HepG2 (cell line): Measurements from ENCODE around the gene SIK3. TPM values are rescaled to one million over a fixed set of nuclear protein-coding genes. Genes with fewer than 3 reads are reported as not detected.

Experiments
- ATAC-seq: fragments of 200-7000 bp; cut with Tn5 transposase; 3 replicates; pipeline ENCODE4 v1.9.1; 2020; ENCODE audit warnings: mild to moderate bottlenecking, moderate library complexity
- BruUV-seq: library from RNA; stranded (reverse); fragments of 400-500 nt; replicated peaks from 2 replicates; lab custom pipeline; 2021; lab: Mats Ljungman, UMichigan
- CTCF ChIA-PET: fragments of 300-600 bp; formaldehyde crosslinking; extraction: SDS; loops from one replicate; lab custom pipeline; 2021; ENCODE audit warnings: low total read pairs, inconsistent platforms, low intra/inter-chr PET ratio; lab: Yijun Ruan, JAX
- POLR2A ChIA-PET: fragments of 350-600 bp; sonication (Branson Sonifier 250); formaldehyde crosslinking; loops from one replicate; lab custom pipeline; 2020; ENCODE audit warnings: antibody characterized with exemption, inconsistent platforms; lab: Yijun Ruan, JAX
- DNase-seq: peaks from one replicate; pipeline ENCODE4 v3.0.0-alpha.2; 2015; ENCODE audit warnings: low spot score
- FAIRE-seq: peaks from 3 replicates; lab custom pipeline; 2011; peaks lifted over from hg19 to GRCh38; lab: Jason Lieb, UNC
- H2AFZ ChIP-seq: one replicate; pipeline ENCODE4 v1.6.1; 2011; ENCODE audit warnings: low read length, inconsistent platforms
- H3K27ac ChIP-seq: fragments of 300-600 bp; 3 replicates; pipeline ENCODE4 v1.8.0; 2011; ENCODE audit warnings: mixed run types, mild to moderate bottlenecking, mixed read lengths, low read length, inconsistent platforms; ENCODE audit not compliant: insufficient read depth; ENCODE audit errors: extremely low read length
- H3K27me3 ChIP-seq, 2 experiments: fragments of 200-600 bp in 1 of 2; 2 replicates in 1 of 2; 3 replicates in 1 of 2; pipeline versions ENCODE4 v1.6.0 to v1.8.0; 2011; ENCODE audit warnings: low read length in 2 of 2, mild to moderate bottlenecking in 2 of 2, moderate library complexity in 2 of 2, inconsistent platforms in 1 of 2; ENCODE audit not compliant: insufficient read depth in 2 of 2, control insufficient read depth in 1 of 2
- H3K36me3 ChIP-seq, 2 experiments: fragments of 200-600 bp in 1 of 2; replicated peaks in 1 of 2; 2 replicates in 1 of 2; 3 replicates in 1 of 2; pipeline versions ENCODE4 v1.5.1 to v1.8.0; 2011; ENCODE audit warnings: low read length in 2 of 2, inconsistent platforms in 1 of 2; ENCODE audit not compliant: insufficient read depth in 2 of 2, control insufficient read depth in 1 of 2
- H3K4me1 ChIP-seq: 2 replicates; pipeline ENCODE4 v1.5.1; 2012; ENCODE audit warnings: low read length, inconsistent platforms; ENCODE audit not compliant: insufficient read depth
- H3K4me2 ChIP-seq: 2 replicates; pipeline ENCODE4 v1.6.0; 2011; ENCODE audit warnings: low read depth, low read length, inconsistent platforms
- H3K4me3 ChIP-seq, 3 experiments: fragments of 200-600 bp in 1 of 3; sonication (generic), shearing (Covaris generic) in 1 of 3; replicated peaks in 1 of 3; 2 replicates each; pipeline ENCODE4 v1.5.1; 2011 to 2016; ENCODE audit warnings: low read length in 3 of 3, inconsistent platforms in 2 of 3, low read depth in 2 of 3, mild to moderate bottlenecking in 2 of 3, control low read depth in 1 of 3, mixed read lengths in 1 of 3; ENCODE audit not compliant: insufficient read depth in 1 of 3
- H3K79me2 ChIP-seq: one replicate; pipeline ENCODE4 v1.6.1; 2011; ENCODE audit warnings: low read length, inconsistent platforms; ENCODE audit not compliant: insufficient read depth
- H3K9ac ChIP-seq: 2 replicates; pipeline ENCODE4 v1.6.0; 2011; ENCODE audit warnings: mild to moderate bottlenecking, low read depth, low read length, inconsistent platforms; ENCODE audit not compliant: insufficient read depth
- H3K9me3 ChIP-seq: 2 replicates; pipeline ENCODE4 v1.5.1; 2012; ENCODE audit warnings: mild to moderate bottlenecking, low read length
- H4K20me1 ChIP-seq: 2 replicates; pipeline ENCODE4 v1.6.0; 2011; ENCODE audit warnings: inconsistent platforms, mild to moderate bottlenecking, low read length, moderate library complexity; ENCODE audit not compliant: insufficient read depth
- JUND ChIP-seq: sonication (generic); formaldehyde crosslinking; IDR thresholded peaks from 2 replicates; pipeline ENCODE4 v1.8.0; 2022; ENCODE audit warnings: mild to moderate bottlenecking, missing genetic modification reagents
- MAF1 ChIP-seq: sonication (generic); formaldehyde crosslinking; IDR thresholded peaks from 2 replicates; pipeline ENCODE4 v1.5.0; 2020; ENCODE audit warnings: missing genetic modification reagents, borderline replicate concordance
- NR2F2 ChIP-seq: IDR thresholded peaks from 2 replicates; pipeline ENCODE4 v1.6.1; 2012; ENCODE audit warnings: low read depth, inconsistent platforms, borderline replicate concordance
- SMAD1 ChIP-seq: sonication (generic); formaldehyde crosslinking; IDR thresholded peaks from 2 replicates; pipeline ENCODE4 v1.4.0; 2020; ENCODE audit warnings: missing genetic modification reagents, low read depth, mild to moderate bottlenecking, borderline replicate concordance
- SNAPC2 ChIP-seq: sonication (generic); formaldehyde crosslinking; IDR thresholded peaks from 2 replicates; pipeline ENCODE4 v1.8.1; 2022; ENCODE audit warnings: mild to moderate bottlenecking, missing genetic modification reagents
- STAT6 ChIP-seq: sonication (generic); formaldehyde crosslinking; IDR thresholded peaks from 2 replicates; pipeline ENCODE4 v1.4.0; 2020; ENCODE audit warnings: missing genetic modification reagents, mild to moderate bottlenecking, borderline replicate concordance
- TEAD3 ChIP-seq: optimal IDR thresholded peaks from 2 replicates; pipeline ENCODE3; 2016; ENCODE audit warnings: borderline replicate concordance
- ZFP82 ChIP-seq: sonication (generic); formaldehyde crosslinking; IDR thresholded peaks from 2 replicates; pipeline ENCODE4 v1.5.1; 2020; ENCODE audit warnings: mild to moderate bottlenecking, missing genetic modification reagents, borderline replicate concordance
- ZNF367 ChIP-seq: sonication (generic); formaldehyde crosslinking; IDR thresholded peaks from 2 replicates; pipeline ENCODE4 v1.4.0; 2020; ENCODE audit warnings: missing genetic modification reagents, borderline replicate concordance
- ZNF670 ChIP-seq: sonication (generic); formaldehyde crosslinking; IDR thresholded peaks from 2 replicates; pipeline ENCODE4 v1.8.0; 2022; ENCODE audit warnings: mild to moderate bottlenecking, missing genetic modification reagents, borderline replicate concordance
- WGBS: methylation state at CpG from one replicate; pipeline ENCODE4 v1.1.6; 2017; ENCODE audit warnings: low lambda C conversion rate; 5-methylcytosine and 5-hydroxymethylcytosine counted together
- in situ Hi-C: cut with HindIII; loops from 2 replicates; pipeline ENCODE4 v1.10.0; 2017; ENCODE audit warnings: low pct_unique_long_range_greater_than_20kb; ENCODE audit not compliant: extremely low pct_ligation_motif_present
- intact Hi-C: fragments of 100-400 bp; cut with micrococcal nuclease; formaldehyde crosslinking; loops from one replicate; pipeline ENCODE4 v1.10.0; 2022; ENCODE audit not compliant: unreplicated experiment
- polyA plus RNA-seq, 8 experiments: library from polyadenylated mRNA; depleted of rRNA in 3 of 8; stranded (reverse) in 7 of 8; unstranded in 1 of 8; fragments of >200 nt; fragmentation: Illumina TruSeq in 4 of 8; extraction: Trizol in 4 of 8; gene quantifications; 2 replicates each; pipeline versions ENCODE4 v1.2.1 to v1.2.3, GENCODE V29; 2011 to 2016; ENCODE audit warnings: low read depth in 4 of 8, missing spikeins in 1 of 8, mixed read lengths in 1 of 8; ENCODE audit not compliant: insufficient read depth in 1 of 8
- total RNA-seq, 5 experiments: library from RNA; depleted of rRNA; stranded (reverse); fragments of >200 nt; fragmentation: Illumina TruSeq; extraction: Trizol; gene quantifications; 2 replicates each; pipeline ENCODE4 v1.2.3, GENCODE V29; 2016; ENCODE audit warnings: low read depth in 1 of 5
- TF ChIP-seq, protein P1 (sequence below): sonication (generic); formaldehyde crosslinking; IDR thresholded peaks from 2 replicates; pipeline ENCODE4 v1.4.0; 2020; ENCODE audit warnings: missing genetic modification reagents, borderline replicate concordance

Gene SIK3
- total and polyA plus RNA-seq, 2 of the 13 experiments (the other 11 are each of a cell fraction or from before 2014, with no cell fraction given): 5.7 to 9.8 TPM

DNA sequence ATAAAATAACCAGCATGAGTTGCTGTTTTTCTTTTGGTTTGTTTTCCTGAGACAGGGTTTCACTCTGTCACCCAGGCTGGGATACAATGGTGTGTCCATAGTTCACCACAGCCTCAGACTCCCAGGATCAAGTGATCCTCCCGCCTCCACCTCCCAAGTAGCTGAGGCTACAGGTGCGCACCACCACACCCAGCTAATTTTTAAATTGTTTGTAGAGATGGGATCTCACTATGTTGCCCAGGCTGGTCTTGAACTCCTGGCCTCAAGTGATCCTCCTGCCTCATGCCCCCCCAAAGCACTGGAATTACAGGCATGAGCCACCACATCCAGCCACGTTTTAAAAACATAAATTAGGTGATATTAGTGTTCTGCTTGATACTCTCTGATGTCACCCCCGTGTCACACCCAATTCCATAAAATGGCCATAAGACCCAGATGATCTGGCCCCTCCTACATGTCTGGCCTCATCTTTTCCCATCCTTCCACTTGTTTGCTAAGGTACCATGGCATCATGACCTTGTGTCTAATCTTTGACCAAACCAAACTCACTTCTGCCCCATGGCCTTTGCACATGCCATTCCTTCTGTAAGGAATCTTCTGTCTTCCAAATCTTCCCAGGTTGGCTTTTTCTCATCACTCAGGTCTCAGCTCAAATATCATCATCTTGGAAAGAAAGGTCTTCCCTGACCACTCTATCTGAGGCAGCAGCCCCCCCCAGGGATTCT lies 6.3 kb downstream of the SIK3 start (continued):
- TF ChIP-seq, protein P1, sequence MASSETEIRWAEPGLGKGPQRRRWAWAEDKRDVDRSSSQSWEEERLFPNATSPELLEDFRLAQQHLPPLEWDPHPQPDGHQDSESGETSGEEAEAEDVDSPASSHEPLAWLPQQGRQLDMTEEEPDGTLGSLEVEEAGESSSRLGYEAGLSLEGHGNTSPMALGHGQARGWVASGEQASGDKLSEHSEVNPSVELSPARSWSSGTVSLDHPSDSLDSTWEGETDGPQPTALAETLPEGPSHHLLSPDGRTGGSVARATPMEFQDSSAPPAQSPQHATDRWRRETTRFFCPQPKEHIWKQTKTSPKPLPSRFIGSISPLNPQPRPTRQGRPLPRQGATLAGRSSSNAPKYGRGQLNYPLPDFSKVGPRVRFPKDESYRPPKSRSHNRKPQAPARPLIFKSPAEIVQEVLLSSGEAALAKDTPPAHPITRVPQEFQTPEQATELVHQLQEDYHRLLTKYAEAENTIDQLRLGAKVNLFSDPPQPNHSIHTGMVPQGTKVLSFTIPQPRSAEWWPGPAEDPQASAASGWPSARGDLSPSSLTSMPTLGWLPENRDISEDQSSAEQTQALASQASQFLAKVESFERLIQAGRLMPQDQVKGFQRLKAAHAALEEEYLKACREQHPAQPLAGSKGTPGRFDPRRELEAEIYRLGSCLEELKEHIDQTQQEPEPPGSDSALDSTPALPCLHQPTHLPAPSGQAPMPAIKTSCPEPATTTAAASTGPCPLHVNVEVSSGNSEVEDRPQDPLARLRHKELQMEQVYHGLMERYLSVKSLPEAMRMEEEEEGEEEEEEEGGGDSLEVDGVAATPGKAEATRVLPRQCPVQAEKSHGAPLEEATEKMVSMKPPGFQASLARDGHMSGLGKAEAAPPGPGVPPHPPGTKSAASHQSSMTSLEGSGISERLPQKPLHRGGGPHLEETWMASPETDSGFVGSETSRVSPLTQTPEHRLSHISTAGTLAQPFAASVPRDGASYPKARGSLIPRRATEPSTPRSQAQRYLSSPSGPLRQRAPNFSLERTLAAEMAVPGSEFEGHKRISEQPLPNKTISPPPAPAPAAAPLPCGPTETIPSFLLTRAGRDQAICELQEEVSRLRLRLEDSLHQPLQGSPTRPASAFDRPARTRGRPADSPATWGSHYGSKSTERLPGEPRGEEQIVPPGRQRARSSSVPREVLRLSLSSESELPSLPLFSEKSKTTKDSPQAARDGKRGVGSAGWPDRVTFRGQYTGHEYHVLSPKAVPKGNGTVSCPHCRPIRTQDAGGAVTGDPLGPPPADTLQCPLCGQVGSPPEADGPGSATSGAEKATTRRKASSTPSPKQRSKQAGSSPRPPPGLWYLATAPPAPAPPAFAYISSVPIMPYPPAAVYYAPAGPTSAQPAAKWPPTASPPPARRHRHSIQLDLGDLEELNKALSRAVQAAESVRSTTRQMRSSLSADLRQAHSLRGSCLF (CRISPR knock-in tag): no peak

DNA sequence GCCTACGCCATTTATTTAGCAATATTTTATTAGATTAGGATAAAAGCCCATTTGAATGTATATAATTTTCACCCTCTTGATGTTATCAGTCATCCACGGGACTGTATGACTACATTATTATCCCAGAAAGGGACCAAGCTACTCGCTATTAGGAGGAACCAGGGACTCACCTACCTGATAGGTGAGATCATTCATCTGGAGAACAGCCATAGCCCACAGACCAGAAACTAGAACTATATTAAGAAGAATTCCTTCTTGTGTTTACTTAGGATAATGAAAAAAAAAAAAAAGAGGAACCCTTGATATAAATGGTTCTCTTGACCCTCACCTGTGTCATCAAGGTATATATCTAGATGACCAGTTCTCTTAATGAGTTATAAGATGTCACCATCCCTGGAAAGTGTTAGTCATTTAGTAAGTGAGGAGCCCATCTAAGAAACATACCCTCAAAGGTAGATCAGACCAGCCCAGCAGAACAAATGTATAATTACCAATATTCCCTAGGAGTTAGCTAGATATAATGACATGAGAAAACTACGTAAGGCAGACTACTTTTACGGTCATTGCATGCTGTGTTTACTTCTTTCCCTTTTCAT lies 8.0 kb downstream of the SIK3 start:
- ChIA-PET CTCF (no interaction called here), POLR2A (no interaction called here)
- H3K27ac ChIP-seq: no peak overlapping the region
- 94% methylated on average over 5 of the region's 5 CpGs for WGBS
- ATAC-seq (no peak), FAIRE-seq (no peak), DNase-seq (no peak)
- H3K9me3 ChIP-seq: no peaks in the 10 kb centered on the region
- no peak overlapping the region for H3K4me3 ChIP-seq
- no peak overlapping the region for H2AFZ ChIP-seq
- H3K36me3 ChIP-seq: 0 out of 5 replicates have a peak, but pooled peaks cover 0 to 1% of the 10 kb centered on the region in 2 experiments
- peaks cover 81% of the 10 kb centered on the region for H3K79me2 ChIP-seq
- no TSS peak for BruUV-seq
- intact Hi-C loops: no loop called here
- H3K27me3 ChIP-seq: no peaks in the 10 kb centered on the region
- peaks cover 88% of the 10 kb centered on the region for H4K20me1 ChIP-seq
- no peak overlapping the region for H3K9ac ChIP-seq
- H3K4me2 ChIP-seq: no peak overlapping the region
- in situ Hi-C loops: loop anchor here (10.0 kb wide), 1 partner anchor 295 kb away; the partner anchor contains the start of gene APOA5
- peaks cover 55% of the 10 kb centered on the region for H3K4me1 ChIP-seq
- TF ChIP-seq SMAD1 (CRISPR knock-in tag) (no peak), ZFP82 (CRISPR knock-in tag) (no peak), ZNF670 (CRISPR knock-in tag) (no peak), MAF1 (CRISPR knock-in tag) (no peak), JUND (CRISPR knock-in tag) (no peak), NR2F2 (no peak), TEAD3 (no peak), ZNF367 (CRISPR knock-in tag) (no peak), SNAPC2 (CRISPR knock-in tag) (no peak), STAT6 (CRISPR knock-in tag) (no peak)
